Subcutaneous adipose tissue (tissue), 4 donors: ENCODE results near the gene MTUS2. TPM values are rescaled to one million over a fixed set of nuclear protein-coding genes. Genes with fewer than 3 reads are reported as not detected.

Source experiments
- total RNA-seq, 4 donors: library from RNA; depleted of rRNA; stranded (reverse); fragments of >200 nt; gene quantifications; one replicate each; pipeline ENCODE4 v1.1.0, GENCODE V29; 2016
- TF ChIP-seq, protein P1 (sequence below): fragments of 450-650 bp; IDR thresholded peaks from one replicate; pipeline ENCODE4 v1.5.1; 2016; ENCODE audit warnings: low read depth, mild to moderate bottlenecking, control low read depth, antibody characterized with exemption, moderate library complexity

The MTUS2 gene
- total RNA-seq, 4 donors from 2014 or later, result not detected

DNA sequence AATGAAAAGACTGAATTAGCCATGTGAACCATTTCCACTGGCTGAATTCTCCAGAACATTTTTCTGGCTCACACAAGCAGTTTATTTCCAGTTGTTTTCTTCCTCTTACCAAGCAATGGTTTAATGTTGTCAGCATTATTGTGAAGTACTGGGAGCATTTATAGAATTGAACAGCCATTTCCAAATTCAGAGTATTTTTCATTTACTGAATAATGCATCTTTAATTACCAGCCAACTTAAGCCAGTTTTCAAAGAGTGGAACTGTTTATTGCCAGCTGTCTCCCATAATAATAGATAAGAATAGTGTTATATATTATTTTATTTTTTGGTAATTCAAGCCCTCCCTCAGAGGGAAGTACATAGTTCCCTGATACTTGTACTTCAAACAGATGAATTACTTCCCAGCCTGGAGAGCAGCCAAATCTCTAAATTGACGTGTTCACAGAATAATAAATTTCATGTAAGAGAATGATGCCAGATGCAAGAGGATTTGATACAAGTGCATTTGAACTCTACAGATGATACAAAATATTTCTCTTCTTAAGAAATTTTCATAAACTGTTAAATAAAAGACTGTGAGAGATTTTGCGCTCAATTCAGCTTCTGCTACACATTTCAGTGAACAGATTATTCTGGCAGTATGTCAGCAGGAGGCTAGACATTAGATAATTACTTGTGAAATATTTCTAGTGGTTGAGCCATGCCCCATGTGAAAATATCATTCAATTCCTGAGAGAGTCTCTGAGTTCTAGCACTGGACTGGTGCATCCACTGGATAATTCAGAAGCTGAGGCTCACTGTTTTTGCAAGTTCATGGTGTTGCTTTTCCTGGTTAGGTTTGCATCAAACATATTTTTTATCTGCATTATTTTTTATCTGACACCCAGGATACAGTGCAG is 459.5 kb downstream of the MTUS2 start:
- TF ChIP-seq, protein P1, sequence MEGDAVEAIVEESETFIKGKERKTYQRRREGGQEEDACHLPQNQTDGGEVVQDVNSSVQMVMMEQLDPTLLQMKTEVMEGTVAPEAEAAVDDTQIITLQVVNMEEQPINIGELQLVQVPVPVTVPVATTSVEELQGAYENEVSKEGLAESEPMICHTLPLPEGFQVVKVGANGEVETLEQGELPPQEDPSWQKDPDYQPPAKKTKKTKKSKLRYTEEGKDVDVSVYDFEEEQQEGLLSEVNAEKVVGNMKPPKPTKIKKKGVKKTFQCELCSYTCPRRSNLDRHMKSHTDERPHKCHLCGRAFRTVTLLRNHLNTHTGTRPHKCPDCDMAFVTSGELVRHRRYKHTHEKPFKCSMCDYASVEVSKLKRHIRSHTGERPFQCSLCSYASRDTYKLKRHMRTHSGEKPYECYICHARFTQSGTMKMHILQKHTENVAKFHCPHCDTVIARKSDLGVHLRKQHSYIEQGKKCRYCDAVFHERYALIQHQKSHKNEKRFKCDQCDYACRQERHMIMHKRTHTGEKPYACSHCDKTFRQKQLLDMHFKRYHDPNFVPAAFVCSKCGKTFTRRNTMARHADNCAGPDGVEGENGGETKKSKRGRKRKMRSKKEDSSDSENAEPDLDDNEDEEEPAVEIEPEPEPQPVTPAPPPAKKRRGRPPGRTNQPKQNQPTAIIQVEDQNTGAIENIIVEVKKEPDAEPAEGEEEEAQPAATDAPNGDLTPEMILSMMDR, result no peak

DNA sequence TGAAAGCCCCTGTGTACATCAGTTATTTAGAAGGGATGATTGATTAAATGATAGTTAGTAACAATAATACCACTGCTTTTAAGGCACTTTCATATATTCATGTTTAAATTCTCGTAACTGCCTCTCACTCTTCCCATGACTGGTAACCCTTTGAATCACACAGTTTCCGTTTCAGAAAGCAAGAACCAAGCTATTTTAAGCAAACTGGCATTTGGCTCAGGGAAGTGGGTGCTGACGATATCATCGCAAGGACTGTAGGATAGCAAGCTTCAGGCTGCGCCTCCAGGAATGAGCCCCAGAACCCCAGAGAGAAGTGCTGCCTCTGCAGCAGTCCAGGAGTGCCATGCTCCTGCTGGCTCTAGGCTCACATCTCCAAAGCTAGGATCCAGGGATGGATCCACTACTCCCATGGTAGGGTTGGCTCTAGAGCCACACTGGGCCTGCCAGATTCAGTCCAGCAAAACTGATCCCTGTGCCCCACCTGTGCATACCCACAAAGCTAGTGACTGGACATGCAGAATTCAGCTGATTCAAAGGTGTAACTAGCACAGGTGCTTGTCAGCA is 461.9 kb downstream of the MTUS2 start:
- TF ChIP-seq, protein P1, result no peak

DNA sequence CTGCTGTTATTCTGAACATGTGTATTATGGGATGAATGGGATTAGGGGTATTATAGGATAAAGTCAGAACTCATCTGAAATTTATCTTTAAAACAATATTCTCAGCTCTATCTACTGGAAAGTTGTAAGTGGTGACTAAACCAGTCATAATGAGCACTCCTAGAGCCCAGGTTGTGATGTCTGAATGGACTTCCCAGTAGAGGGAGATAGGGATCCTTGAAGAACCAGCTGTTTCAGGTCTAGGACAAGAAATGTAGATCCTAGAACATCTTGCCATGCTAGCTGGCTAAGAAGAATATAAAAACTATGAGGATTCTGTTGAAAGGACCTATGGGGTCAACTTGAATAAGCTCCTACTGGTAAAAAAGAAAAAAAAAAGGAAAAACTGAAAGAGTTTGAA is 464.6 kb downstream of the MTUS2 start:
- TF ChIP-seq, protein P1, result no peak

DNA sequence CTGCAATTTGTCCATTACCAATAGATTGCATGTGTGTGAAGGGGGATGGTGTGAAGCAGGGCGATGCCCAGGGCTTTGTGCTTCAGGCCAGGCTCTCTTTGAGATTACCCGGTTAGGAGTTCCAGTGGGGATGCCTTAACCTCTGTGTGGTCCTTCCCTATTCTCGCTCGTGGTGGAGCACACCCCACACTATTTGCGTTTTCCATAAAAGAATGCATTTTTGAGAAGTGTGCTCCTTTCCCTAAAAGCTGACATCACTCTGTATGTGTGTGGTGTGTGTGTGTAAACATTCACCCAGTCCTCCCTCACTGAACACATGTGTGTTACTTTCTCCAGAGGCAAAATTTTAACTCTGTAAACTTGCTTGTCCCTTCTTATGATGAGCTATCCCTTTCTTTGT is 467.1 kb downstream of the MTUS2 start:
- TF ChIP-seq, protein P1, result no peak

DNA sequence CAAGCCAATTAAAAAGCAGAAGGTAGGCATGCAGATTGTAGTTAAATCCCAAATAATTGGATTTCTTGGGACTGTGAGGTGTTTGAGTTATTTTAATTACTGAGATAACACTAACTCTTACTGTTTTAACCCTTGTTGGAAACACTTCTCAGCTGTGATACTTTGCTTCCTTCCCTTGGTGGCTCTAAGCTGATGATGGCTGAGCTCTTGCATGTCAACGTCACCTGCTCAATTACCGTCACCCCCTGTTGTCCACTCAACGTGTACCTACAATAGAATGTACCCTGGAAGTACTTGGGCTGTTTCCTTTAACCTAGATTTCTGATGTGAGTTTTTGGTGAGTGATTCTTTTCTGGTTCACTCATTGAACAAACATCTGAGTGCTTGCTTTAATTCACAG is 471.9 kb downstream of the MTUS2 start:
- TF ChIP-seq, protein P1, result no peak

DNA sequence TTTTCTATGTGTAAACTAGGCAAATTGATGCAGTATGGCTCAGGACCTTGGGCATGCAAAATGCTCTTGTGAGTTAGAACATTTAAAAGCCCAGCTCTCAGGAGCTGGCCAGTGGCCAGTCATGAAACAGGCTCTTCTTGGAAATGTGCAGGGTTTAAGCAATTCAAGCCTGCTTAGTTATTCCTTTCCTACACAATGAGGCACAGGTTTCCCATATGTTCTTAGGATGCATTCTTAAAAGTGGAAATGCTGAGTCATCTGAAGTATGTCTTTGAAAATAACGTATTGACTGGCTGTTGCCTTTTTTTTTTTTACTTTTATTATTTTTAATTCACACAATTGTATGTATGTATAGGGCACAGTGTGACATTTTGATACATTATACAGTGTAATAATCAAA is 474.7 kb downstream of the MTUS2 start:
- TF ChIP-seq, protein P1, result no peak

DNA sequence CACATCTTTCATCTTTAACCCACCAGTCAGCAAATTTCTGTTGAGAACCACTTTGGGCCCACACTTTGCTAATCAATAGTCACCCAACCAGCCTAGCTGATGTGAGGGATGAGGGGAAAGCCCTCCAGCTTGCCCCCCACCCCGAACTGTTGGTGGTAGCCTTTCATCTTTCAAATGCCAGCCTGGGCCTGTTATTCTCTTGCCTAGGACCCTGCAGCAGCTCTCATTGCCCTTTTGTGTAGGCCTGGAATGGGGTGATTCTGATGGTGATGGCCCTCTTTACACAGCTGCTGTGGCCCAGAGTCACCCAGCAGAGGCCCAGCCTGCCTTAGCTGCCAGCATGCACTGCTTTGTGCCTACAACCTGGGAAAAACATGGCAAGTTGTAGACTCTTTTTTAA is 480.9 kb downstream of the MTUS2 start:
- TF ChIP-seq, protein P1, result no peak
